Neural crest cell (in vitro differentiated cells): ENCODE measurements around the gene CASZ1. TPM values are rescaled to one million over a fixed set of nuclear protein-coding genes. Genes with fewer than 3 reads are reported as not detected.

ENCODE experiments used
- DNase-seq: peaks from one replicate; pipeline ENCODE4 v3.0.0; 2021; ENCODE audit warnings: low read depth, mixed read lengths, low spot score
- H3K27ac Mint-ChIP-seq: one replicate; pipeline ENCODE4 v1.8.0; 2021; ENCODE audit warnings: mild to moderate bottlenecking, mixed read lengths; ENCODE audit not compliant: unreplicated experiment
- H3K27me3 Mint-ChIP-seq: 2 replicates; pipeline ENCODE4 v1.8.0; 2021; ENCODE audit warnings: low read depth, mild to moderate bottlenecking, mixed read lengths
- H3K36me3 Mint-ChIP-seq: 2 replicates; pipeline ENCODE4 v1.8.0; 2021; ENCODE audit warnings: low read depth, mild to moderate bottlenecking, mixed read lengths
- H3K4me1 Mint-ChIP-seq: 2 replicates; pipeline ENCODE4 v1.8.0; 2021; ENCODE audit warnings: mixed read lengths
- H3K4me3 Mint-ChIP-seq: one replicate; pipeline ENCODE4 v1.8.0; 2021; ENCODE audit warnings: mild to moderate bottlenecking, mixed read lengths
- H3K9me3 Mint-ChIP-seq: 2 replicates; pipeline ENCODE4 v1.8.0; 2021; ENCODE audit warnings: mixed read lengths
- total RNA-seq: library from RNA; stranded (reverse); gene quantifications from 2 replicates; pipeline ENCODE4 v1.2.1, GENCODE V29; 2021
- TF ChIP-seq, protein P1 (sequence below): fragments of 200-600 bp; sonication (generic); conservative IDR thresholded peaks from 2 replicates; pipeline ENCODE4 v1.5.0; 2021; ENCODE audit warnings: antibody characterized with exemption, mild to moderate bottlenecking

The CASZ1 gene
- total RNA-seq, 1 donor from 2014 or later: 2.6 TPM

DNA sequence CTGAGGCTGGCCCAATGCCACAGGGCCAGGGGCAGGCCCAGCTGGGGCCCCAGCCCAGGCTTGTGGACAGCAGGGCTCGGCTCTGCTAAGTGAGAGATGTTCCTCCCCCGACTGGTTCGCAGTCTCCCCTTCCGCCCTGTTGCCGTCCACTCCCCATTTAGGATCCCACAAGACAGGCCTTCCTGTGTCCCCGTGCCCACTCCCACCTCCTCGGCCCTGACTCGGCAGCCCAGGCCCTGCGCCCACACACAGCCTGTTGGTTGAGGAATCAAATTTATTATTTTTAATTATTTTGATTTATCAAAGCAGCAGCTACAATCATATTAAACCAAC is 78.4 kb downstream of the CASZ1 start:
- no peaks in the 10 kb centered on the region for H3K9me3 Mint-ChIP-seq
- TF ChIP-seq, protein P1, sequence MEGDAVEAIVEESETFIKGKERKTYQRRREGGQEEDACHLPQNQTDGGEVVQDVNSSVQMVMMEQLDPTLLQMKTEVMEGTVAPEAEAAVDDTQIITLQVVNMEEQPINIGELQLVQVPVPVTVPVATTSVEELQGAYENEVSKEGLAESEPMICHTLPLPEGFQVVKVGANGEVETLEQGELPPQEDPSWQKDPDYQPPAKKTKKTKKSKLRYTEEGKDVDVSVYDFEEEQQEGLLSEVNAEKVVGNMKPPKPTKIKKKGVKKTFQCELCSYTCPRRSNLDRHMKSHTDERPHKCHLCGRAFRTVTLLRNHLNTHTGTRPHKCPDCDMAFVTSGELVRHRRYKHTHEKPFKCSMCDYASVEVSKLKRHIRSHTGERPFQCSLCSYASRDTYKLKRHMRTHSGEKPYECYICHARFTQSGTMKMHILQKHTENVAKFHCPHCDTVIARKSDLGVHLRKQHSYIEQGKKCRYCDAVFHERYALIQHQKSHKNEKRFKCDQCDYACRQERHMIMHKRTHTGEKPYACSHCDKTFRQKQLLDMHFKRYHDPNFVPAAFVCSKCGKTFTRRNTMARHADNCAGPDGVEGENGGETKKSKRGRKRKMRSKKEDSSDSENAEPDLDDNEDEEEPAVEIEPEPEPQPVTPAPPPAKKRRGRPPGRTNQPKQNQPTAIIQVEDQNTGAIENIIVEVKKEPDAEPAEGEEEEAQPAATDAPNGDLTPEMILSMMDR: no peak
- H3K4me1 Mint-ChIP-seq: peaks cover 25% of the 10 kb centered on the region
- DNase-seq: no peak
- no peaks in the 10 kb centered on the region for H3K36me3 Mint-ChIP-seq
- H3K27ac Mint-ChIP-seq: no peak overlapping the region
- peaks cover 88% of the 10 kb centered on the region for H3K27me3 Mint-ChIP-seq
- H3K4me3 Mint-ChIP-seq: no peak overlapping the region

DNA sequence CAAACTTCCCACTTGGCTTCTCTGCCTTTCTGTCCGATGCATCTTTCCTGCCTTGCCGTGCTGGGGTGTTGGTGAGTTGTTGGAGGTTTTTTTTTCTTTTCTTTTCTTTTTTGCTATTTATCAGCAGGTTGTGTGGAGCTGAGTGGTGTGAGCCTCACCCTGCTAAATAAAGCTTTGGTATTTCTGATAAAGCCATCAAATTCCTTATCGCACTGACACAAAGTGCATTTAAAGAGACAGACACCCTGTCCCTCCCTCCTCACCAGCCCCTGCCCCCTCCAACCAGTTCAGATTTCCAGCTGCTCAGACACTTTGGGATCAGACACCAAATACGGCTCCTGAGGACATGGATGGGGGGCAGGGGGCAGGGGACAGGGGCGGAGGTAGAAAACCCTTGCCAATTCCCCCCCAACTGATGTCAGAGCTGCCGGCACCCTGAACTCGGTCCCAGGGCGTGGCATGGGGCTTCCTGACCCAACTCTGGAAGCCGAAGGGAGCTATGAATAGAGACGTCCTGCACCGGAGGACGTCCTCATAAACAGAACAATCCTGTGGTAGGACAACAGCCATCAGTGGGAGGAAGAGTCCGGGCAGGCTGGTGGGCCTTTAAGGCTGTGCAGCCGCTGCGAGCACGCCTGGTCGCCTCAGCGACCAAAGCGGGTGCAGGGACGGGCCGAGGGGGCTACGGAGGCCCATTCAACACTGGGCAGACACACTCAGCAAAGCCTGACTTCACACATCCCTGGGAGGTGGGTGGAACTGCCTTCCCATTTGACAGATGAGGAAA is 79.0 kb downstream of the CASZ1 start:
- Mint-ChIP-seq H3K9me3 (no peaks in the 10 kb centered on the region), H3K27me3 (peaks cover 88% of the 10 kb centered on the region), H3K36me3 (no peaks in the 10 kb centered on the region), H3K4me3 (no peak overlapping the region), H3K27ac (no peak overlapping the region), H3K4me1 (peaks cover 25% of the 10 kb centered on the region)
- no peak for DNase-seq
- TF ChIP-seq, protein P1: no peak

DNA sequence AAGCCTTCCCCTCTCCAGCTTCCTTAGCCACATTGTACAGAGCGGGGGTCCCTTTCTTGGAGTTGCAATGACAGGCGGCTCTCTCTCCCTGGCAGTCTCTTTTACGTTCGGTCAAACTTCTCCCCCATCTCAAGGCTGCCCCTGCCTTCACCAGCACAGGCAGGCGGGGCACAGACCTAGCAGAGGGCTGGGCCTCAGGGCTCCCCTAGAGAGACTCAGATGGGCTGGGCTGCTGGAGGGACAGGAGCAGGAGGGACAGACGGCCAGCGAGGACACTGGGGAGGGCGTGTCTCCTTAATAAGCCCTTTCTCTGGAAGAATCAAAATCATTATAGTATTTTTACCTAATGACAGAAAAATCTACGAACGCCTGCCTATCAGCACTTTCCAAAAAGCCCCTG is 79.6 kb downstream of the CASZ1 start:
- Mint-ChIP-seq H3K27me3 (peaks cover 83% of the 10 kb centered on the region), H3K36me3 (no peaks in the 10 kb centered on the region), H3K4me1 (peaks cover 25% of the 10 kb centered on the region), H3K27ac (no peak overlapping the region), H3K4me3 (no peak overlapping the region), H3K9me3 (no peaks in the 10 kb centered on the region)
- no peak for DNase-seq
- TF ChIP-seq, protein P1: no peak

GRCh38 chr1:10714337-10715114 is 81.9 kb downstream of the CASZ1 start:
- no peaks in the 10 kb centered on the region for H3K36me3 Mint-ChIP-seq
- H3K27ac Mint-ChIP-seq: peak overlapping the region; percentile 50
- DNase-seq: no peak
- peaks cover 34% of the 10 kb centered on the region for H3K4me1 Mint-ChIP-seq
- peaks cover 82% of the 10 kb centered on the region for H3K27me3 Mint-ChIP-seq
- no peaks in the 10 kb centered on the region for H3K9me3 Mint-ChIP-seq
- no peak overlapping the region for H3K4me3 Mint-ChIP-seq
- TF ChIP-seq, protein P1: no peak

DNA sequence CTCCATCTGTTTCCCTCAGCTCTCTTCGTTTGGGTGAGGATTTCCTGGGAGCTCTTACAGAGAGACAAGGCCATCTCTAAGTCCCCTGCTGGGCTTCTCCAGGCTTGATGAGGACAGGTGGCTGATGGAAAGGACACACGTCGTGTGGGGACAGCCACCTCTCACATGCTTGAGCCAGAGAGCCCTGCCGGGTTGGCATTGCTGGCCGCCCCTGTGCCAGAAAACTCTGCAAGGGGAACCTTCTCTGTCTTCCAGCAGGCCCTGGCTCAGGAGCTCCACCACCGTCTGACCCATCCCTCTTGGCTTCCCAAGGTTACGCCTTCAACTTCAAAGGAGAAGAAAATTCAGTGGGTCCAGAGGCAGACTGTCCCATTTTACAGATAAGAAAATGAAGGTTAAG is 82.8 kb downstream of the CASZ1 start:
- DNase-seq: no peak
- TF ChIP-seq, protein P1: no peak
- H3K36me3 Mint-ChIP-seq: no peaks in the 10 kb centered on the region
- no peaks in the 10 kb centered on the region for H3K9me3 Mint-ChIP-seq
- no peak overlapping the region for H3K27ac Mint-ChIP-seq
- H3K4me3 Mint-ChIP-seq: no peak overlapping the region
- peaks cover 38% of the 10 kb centered on the region for H3K4me1 Mint-ChIP-seq
- peaks cover 80% of the 10 kb centered on the region for H3K27me3 Mint-ChIP-seq
